ENCODE results near the gene SLC6A20. TPM values are rescaled to one million over a fixed set of nuclear protein-coding genes. Genes with fewer than 3 reads are reported as not detected.
A peak's percentile ranks its signal among the peaks of the same experiment; 100 is the strongest.

The SLC6A20 gene
- total RNA-seq, 4 donors from 2014 or later, result 2.6 TPM; not detected in 3

DNA sequence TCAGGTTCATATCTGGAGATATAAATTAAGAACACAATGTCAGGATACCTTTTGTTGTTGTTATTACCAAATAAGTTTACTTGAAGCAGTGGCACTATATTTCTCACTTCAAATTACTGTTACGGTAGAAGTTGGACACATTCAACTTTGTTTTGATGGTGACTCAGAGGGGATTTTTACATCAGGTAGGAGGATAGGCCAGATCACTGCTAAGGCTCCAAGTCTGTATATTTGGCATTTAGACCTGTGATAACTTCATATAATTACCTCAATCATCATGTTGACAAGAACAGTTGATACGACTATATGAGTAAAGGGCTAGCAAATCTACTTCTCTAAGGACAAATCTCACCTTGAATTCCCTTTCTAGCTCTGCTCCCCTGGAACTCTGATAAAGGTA is 30.0 kb upstream of the SLC6A20 start:
- H3K4me3 ChIP-seq, result no peak overlapping the region
- no peak for DNase-seq
- no peaks in the 10 kb centered on the region for H3K4me1 ChIP-seq
- no peak overlapping the region for H3K27ac ChIP-seq
- H3K9me3 ChIP-seq, result no peaks in the 10 kb centered on the region
- H3K27me3 ChIP-seq, result no peaks in the 10 kb centered on the region
- H3K36me3 ChIP-seq, result no peaks in the 10 kb centered on the region
- intact Hi-C loops (cut with DNase I; ENCODE audit: low total_unique reads), result no loop called here
- TF ChIP-seq, protein P1, sequence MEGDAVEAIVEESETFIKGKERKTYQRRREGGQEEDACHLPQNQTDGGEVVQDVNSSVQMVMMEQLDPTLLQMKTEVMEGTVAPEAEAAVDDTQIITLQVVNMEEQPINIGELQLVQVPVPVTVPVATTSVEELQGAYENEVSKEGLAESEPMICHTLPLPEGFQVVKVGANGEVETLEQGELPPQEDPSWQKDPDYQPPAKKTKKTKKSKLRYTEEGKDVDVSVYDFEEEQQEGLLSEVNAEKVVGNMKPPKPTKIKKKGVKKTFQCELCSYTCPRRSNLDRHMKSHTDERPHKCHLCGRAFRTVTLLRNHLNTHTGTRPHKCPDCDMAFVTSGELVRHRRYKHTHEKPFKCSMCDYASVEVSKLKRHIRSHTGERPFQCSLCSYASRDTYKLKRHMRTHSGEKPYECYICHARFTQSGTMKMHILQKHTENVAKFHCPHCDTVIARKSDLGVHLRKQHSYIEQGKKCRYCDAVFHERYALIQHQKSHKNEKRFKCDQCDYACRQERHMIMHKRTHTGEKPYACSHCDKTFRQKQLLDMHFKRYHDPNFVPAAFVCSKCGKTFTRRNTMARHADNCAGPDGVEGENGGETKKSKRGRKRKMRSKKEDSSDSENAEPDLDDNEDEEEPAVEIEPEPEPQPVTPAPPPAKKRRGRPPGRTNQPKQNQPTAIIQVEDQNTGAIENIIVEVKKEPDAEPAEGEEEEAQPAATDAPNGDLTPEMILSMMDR (IDR thresholded peaks at IDR 0.05), result no peak
- TF ChIP-seq POLR2A (IDR thresholded peaks at IDR 0.05), result no peak

- Histone ChIP-seq H3K27ac (no peak overlapping the region), H3K9me3 (no peaks in the 10 kb centered on the region), H3K4me3 (no peak overlapping the region), H3K4me1 (peaks cover 7 to 21% of the 10 kb centered on the region in 2 donors), H3K27me3 (no peaks in the 10 kb centered on the region), H3K36me3 (no peaks in the 10 kb centered on the region)
- no peak for DNase-seq
- TF ChIP-seq POLR2A (IDR thresholded peaks at IDR 0.05), result no peak
- TF ChIP-seq, protein P1 (IDR thresholded peaks at IDR 0.05), result no peak
- intact Hi-C loops (cut with DNase I; ENCODE audit: low total_unique reads), result no loop called here
These were observed 24.8 kb upstream of the SLC6A20 start for GRCh38 chr3:45821127-45821526.

- H3K27ac ChIP-seq, result peak overlapping the region; percentile 82 to 94
- DNase-seq, result no peak
- no peaks in the 10 kb centered on the region for H3K9me3 ChIP-seq
- no peak overlapping the region for H3K4me3 ChIP-seq
- no peaks in the 10 kb centered on the region for H3K36me3 ChIP-seq
- TF ChIP-seq, protein P1 (IDR thresholded peaks at IDR 0.05), result no peak
- TF ChIP-seq POLR2A (IDR thresholded peaks at IDR 0.05), result no peak
- H3K27me3 ChIP-seq, result no peaks in the 10 kb centered on the region
- peaks cover 7 to 21% of the 10 kb centered on the region in 2 donors for H3K4me1 ChIP-seq
- intact Hi-C loops (cut with DNase I; ENCODE audit: low total_unique reads), result no loop called here
These were observed 23.2 kb upstream of the SLC6A20 start for GRCh38 chr3:45819543-45819942.

GRCh38 chr3:45817831-45818522 is 21.6 kb upstream of the SLC6A20 start:
- Histone ChIP-seq H3K9me3 (no peaks in the 10 kb centered on the region), H3K36me3 (no peaks in the 10 kb centered on the region), H3K4me1 (peaks cover 7 to 21% of the 10 kb centered on the region in 2 donors), H3K4me3 (no peak overlapping the region), H3K27me3 (no peaks in the 10 kb centered on the region), H3K27ac (peak overlapping the region; percentile 82 to 94)
- peak; percentile 78 to 90 for DNase-seq
- TF ChIP-seq, protein P1 (IDR thresholded peaks at IDR 0.05), result no peak
- no peak for TF ChIP-seq POLR2A (IDR thresholded peaks at IDR 0.05)
- intact Hi-C loops (cut with DNase I; ENCODE audit: low total_unique reads), result no loop called here

- peaks cover 7 to 21% of the 10 kb centered on the region in 2 donors for H3K4me1 ChIP-seq
- TF ChIP-seq, protein P1 (IDR thresholded peaks at IDR 0.05), result no peak
- TF ChIP-seq POLR2A (IDR thresholded peaks at IDR 0.05), result no peak
- no peaks in the 10 kb centered on the region for H3K36me3 ChIP-seq
- peak overlapping the region; percentile 82 to 94 for H3K27ac ChIP-seq
- intact Hi-C loops (cut with DNase I; ENCODE audit: low total_unique reads), result no loop called here
- H3K9me3 ChIP-seq, result no peaks in the 10 kb centered on the region
- no peaks in the 10 kb centered on the region for H3K27me3 ChIP-seq
- no peak overlapping the region for H3K4me3 ChIP-seq
- peak; percentile 51 to 62 for DNase-seq
These were observed 20.2 kb upstream of the SLC6A20 start for GRCh38 chr3:45816544-45816943.
